SK-N-SH (cell line): ENCODE measurements around the gene PTGR3. TPM values are rescaled to one million over a fixed set of nuclear protein-coding genes. Genes with fewer than 3 reads are reported as not detected.

Source experiments
- CTCF ChIA-PET: fragments of 300-600, 350-600 bp; formaldehyde crosslinking; extraction: SDS; loops from one replicate; lab custom pipeline; 2021; lab: Yijun Ruan, JAX
- POLR2A ChIA-PET: fragments of 350-600 bp; sonication (Branson Sonifier 250); formaldehyde crosslinking; extraction: SDS; loops from one replicate; lab custom pipeline; 2020; ENCODE audit warnings: antibody characterized with exemption, inconsistent platforms; lab: Yijun Ruan, JAX
- DNase-seq: peaks from one replicate; pipeline ENCODE4 v3.0.0; 2012
- H2AFZ ChIP-seq: fragments of 200-600 bp; sonication (generic); 2 replicates; pipeline ENCODE4 v1.8.1; 2016; ENCODE audit warnings: antibody characterized with exemption, mild to moderate bottlenecking, low read depth
- H3F3A ChIP-seq: fragments of 200-600 bp; sonication (generic); replicated peaks from 2 replicates; pipeline ENCODE3; 2016; ENCODE audit warnings: antibody characterized with exemption, mild to moderate bottlenecking; ENCODE audit not compliant: insufficient read depth
- H3K27ac ChIP-seq, 2 experiments: fragments of 200-500 bp in 1 of 2; fragments of 200-600 bp in 1 of 2; sonication (Bioruptor generic) in 1 of 2; sonication (generic), shearing (Covaris generic) in 1 of 2; 2 replicates each; pipeline versions ENCODE4 v1.5.1 to v1.6.1; 2014 to 2016; ENCODE audit warnings: low read depth in 2 of 2, inconsistent platforms in 1 of 2, low read length in 1 of 2, mild to moderate bottlenecking in 1 of 2, mixed read lengths in 1 of 2
- H3K27me3 ChIP-seq: fragments of 200-600 bp; sonication (generic), shearing (Covaris generic); 2 replicates; pipeline ENCODE4 v1.6.1; 2016; ENCODE audit warnings: mixed run types; ENCODE audit not compliant: insufficient read depth
- H3K36me3 ChIP-seq, 2 experiments: fragments of 200-500 bp in 1 of 2; fragments of 200-600 bp in 1 of 2; sonication (Bioruptor generic) in 1 of 2; sonication (generic) in 1 of 2; replicated peaks in 1 of 2; 2 replicates each; pipeline versions ENCODE3 to v1.5.1; 2014 to 2016; ENCODE audit warnings: low read length in 1 of 2, mild to moderate bottlenecking in 1 of 2; ENCODE audit not compliant: insufficient read depth in 2 of 2, control insufficient read depth in 1 of 2
- H3K4me1 ChIP-seq, 2 experiments: fragments of 200-500 bp in 1 of 2; fragments of 200-600 bp in 1 of 2; sonication (Bioruptor generic) in 1 of 2; sonication (generic), shearing (Covaris generic) in 1 of 2; 2 replicates each; pipeline versions ENCODE4 v1.5.1 to v1.6.1; 2014 to 2016; ENCODE audit warnings: low read depth in 1 of 2, low read length in 1 of 2, mixed run types in 1 of 2; ENCODE audit not compliant: insufficient read depth in 2 of 2, control insufficient read depth in 1 of 2
- H3K4me2 ChIP-seq: fragments of 200-600 bp; sonication (generic), shearing (Covaris generic); 2 replicates; pipeline ENCODE4 v1.6.1; 2017; ENCODE audit warnings: mixed run types
- H3K4me3 ChIP-seq, 2 experiments: fragments of 200-500 bp in 1 of 2; fragments of 200-600 bp in 1 of 2; sonication (Bioruptor generic) in 1 of 2; sonication (generic), shearing (Covaris generic) in 1 of 2; 2 replicates each; pipeline versions ENCODE4 v1.5.1 to v1.8.1; 2014 to 2016; ENCODE audit warnings: low read depth in 2 of 2, inconsistent platforms in 1 of 2, low read length in 1 of 2, mild to moderate bottlenecking in 1 of 2, mixed read lengths in 1 of 2, moderate library complexity in 1 of 2
- H3K79me2 ChIP-seq: fragments of 200-600 bp; sonication (generic); 2 replicates; pipeline ENCODE4 v1.8.1; 2017; ENCODE audit warnings: mild to moderate bottlenecking; ENCODE audit not compliant: insufficient read depth
- H3K9ac ChIP-seq: fragments of 200-600 bp; sonication (generic); 2 replicates; pipeline ENCODE4 v1.6.1; 2017; ENCODE audit warnings: mixed run types
- H3K9me2 ChIP-seq: fragments of 200-600 bp; sonication (generic); 2 replicates; pipeline ENCODE4 v1.6.1; 2017; ENCODE audit warnings: mixed run types
- H3K9me3 ChIP-seq: fragments of 200-600 bp; sonication (generic); 2 replicates; pipeline ENCODE4 v1.6.1; 2017; ENCODE audit warnings: mixed run types, mild to moderate bottlenecking, moderate library complexity
- H4K20me1 ChIP-seq: fragments of 200-600 bp; sonication (generic); 2 replicates; pipeline ENCODE4 v1.6.1; 2017; ENCODE audit warnings: mild to moderate bottlenecking, mixed run types; ENCODE audit not compliant: insufficient read depth
- ELF1 ChIP-seq: IDR thresholded peaks from 2 replicates; pipeline ENCODE4 v1.4.0; 2012
- GABPA ChIP-seq: IDR thresholded peaks from 2 replicates; pipeline ENCODE4 v1.4.0; 2012; ENCODE audit warnings: low read depth, mild to moderate bottlenecking
- GATA2 ChIP-seq: sonication (generic); formaldehyde crosslinking; IDR thresholded peaks from 2 replicates; pipeline ENCODE4 v1.5.0; 2020; ENCODE audit warnings: mild to moderate bottlenecking, missing genetic modification reagents
- IRF3 ChIP-seq: fragments of 150-350 bp; IDR thresholded peaks from 2 replicates; pipeline ENCODE4 v1.6.1; 2016; ENCODE audit warnings: mild to moderate bottlenecking, low read depth, low read length
- JUND ChIP-seq: IDR thresholded peaks from 2 replicates; pipeline ENCODE4 v1.4.0; 2012
- MXI1 ChIP-seq: IDR thresholded peaks from 2 replicates; pipeline ENCODE4 v1.6.1; 2012; ENCODE audit warnings: mild to moderate bottlenecking, low read depth, low read length, improper control_type of control experiment
- RAD21 ChIP-seq: IDR thresholded peaks from 2 replicates; pipeline ENCODE4 v1.6.1; 2012; ENCODE audit warnings: mild to moderate bottlenecking, low read length
- REST ChIP-seq: IDR thresholded peaks from 2 replicates; pipeline ENCODE4 v1.6.1; 2012; ENCODE audit warnings: mild to moderate bottlenecking, low read depth, low read length, moderate library complexity
- SMC3 ChIP-seq: IDR thresholded peaks from 2 replicates; pipeline ENCODE4 v1.6.1; 2012; ENCODE audit warnings: low read depth, low read length, improper control_type of control experiment
- TAF1 ChIP-seq: IDR thresholded peaks from 2 replicates; pipeline ENCODE4 v1.6.1; 2012; ENCODE audit warnings: low read depth, mild to moderate bottlenecking, low read length, moderate library complexity, borderline replicate concordance
- TCF12 ChIP-seq: IDR thresholded peaks from 2 replicates; pipeline ENCODE4 v1.4.0; 2012
- TEAD4 ChIP-seq: IDR thresholded peaks from 2 replicates; pipeline ENCODE4 v1.4.0; 2012; ENCODE audit warnings: mild to moderate bottlenecking, borderline replicate concordance; ENCODE audit not compliant: insufficient read depth
- YY1 ChIP-seq: IDR thresholded peaks from 2 replicates; pipeline ENCODE4 v1.4.0; 2012; ENCODE audit warnings: low read depth, mild to moderate bottlenecking
- WGBS: methylation state at CpG from one replicate; pipeline ENCODE4 v1.1.6; 2017; ENCODE audit warnings: low lambda C conversion rate; 5-methylcytosine and 5-hydroxymethylcytosine counted together
- polyA plus RNA-seq, 3 experiments: library from polyadenylated mRNA; depleted of rRNA; stranded (reverse); fragments of >200 nt; gene quantifications; 2 replicates each; pipeline ENCODE4 v1.2.3, GENCODE V29; 2012
- TF ChIP-seq, protein P1 (sequence below): fragments of 150-350 bp; IDR thresholded peaks from 2 replicates; pipeline ENCODE4 v1.6.1; 2017; ENCODE audit warnings: antibody characterized with exemption, low read length, low read depth, borderline replicate concordance
- TF ChIP-seq, protein P2 (sequence below): fragments of 200-600 bp; sonication (generic); IDR thresholded peaks from 2 replicates; pipeline ENCODE4 v1.6.1; 2017; ENCODE audit warnings: antibody characterized with exemption, mild to moderate bottlenecking, moderate library complexity

The PTGR3 gene
- polyA plus RNA-seq, 1 of the 3 experiments (the other 2 are of a cell fraction) = 20.7 TPM

DNA sequence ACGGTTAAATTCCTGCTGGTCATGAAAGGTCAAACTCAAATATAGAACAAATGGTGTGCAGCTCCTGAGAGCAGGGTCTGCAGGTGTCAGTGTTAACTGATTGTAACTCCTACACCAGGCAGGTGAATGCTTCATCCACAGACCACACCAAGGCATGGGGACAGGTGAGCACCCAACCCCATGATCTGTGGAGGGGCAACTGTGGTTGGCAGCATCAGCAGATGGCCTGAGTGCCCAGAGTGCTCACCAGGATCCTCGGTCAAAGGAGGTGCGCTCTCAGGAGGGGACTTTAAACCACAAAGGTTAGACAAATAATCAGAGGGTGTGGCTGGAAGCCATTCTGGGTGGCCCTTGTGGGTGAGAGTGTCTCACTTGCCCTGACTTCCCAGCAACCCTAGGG, 44.5 kb downstream of the PTGR3 start:
- H3K4me1 ChIP-seq = no peaks in the 10 kb centered on the region; a peak in 1 of 4 replicates
- no peak for TF ChIP-seq TCF12
- no peak for TF ChIP-seq MXI1
- TF ChIP-seq, protein P1, sequence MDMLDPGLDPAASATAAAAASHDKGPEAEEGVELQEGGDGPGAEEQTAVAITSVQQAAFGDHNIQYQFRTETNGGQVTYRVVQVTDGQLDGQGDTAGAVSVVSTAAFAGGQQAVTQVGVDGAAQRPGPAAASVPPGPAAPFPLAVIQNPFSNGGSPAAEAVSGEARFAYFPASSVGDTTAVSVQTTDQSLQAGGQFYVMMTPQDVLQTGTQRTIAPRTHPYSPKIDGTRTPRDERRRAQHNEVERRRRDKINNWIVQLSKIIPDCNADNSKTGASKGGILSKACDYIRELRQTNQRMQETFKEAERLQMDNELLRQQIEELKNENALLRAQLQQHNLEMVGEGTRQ = no peak
- no peak for TF ChIP-seq REST
- TF ChIP-seq TEAD4 = no peak
- no peak for TF ChIP-seq SMC3
- no peak for TF ChIP-seq YY1
- TF ChIP-seq ELF1 = no peak
- TF ChIP-seq TAF1 = no peak
- TF ChIP-seq GATA2 (CRISPR knock-in tag) = no peak
- TF ChIP-seq JUND = no peak
- TF ChIP-seq RAD21 = no peak
- TF ChIP-seq, protein P2, sequence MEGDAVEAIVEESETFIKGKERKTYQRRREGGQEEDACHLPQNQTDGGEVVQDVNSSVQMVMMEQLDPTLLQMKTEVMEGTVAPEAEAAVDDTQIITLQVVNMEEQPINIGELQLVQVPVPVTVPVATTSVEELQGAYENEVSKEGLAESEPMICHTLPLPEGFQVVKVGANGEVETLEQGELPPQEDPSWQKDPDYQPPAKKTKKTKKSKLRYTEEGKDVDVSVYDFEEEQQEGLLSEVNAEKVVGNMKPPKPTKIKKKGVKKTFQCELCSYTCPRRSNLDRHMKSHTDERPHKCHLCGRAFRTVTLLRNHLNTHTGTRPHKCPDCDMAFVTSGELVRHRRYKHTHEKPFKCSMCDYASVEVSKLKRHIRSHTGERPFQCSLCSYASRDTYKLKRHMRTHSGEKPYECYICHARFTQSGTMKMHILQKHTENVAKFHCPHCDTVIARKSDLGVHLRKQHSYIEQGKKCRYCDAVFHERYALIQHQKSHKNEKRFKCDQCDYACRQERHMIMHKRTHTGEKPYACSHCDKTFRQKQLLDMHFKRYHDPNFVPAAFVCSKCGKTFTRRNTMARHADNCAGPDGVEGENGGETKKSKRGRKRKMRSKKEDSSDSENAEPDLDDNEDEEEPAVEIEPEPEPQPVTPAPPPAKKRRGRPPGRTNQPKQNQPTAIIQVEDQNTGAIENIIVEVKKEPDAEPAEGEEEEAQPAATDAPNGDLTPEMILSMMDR = no peak
- TF ChIP-seq GABPA = no peak
- TF ChIP-seq IRF3 = no peak
- H3K9me2 ChIP-seq = no peaks in the 10 kb centered on the region
- H3K36me3 ChIP-seq = no peaks in the 10 kb centered on the region
- no peak overlapping the region for H3K9ac ChIP-seq
- no peaks in the 10 kb centered on the region for H3K79me2 ChIP-seq
- H3K9me3 ChIP-seq = no peaks in the 10 kb centered on the region
- no peak overlapping the region for H3K4me2 ChIP-seq
- WGBS = 40% methylated on average over 1 of the region's 3 CpGs
- H4K20me1 ChIP-seq = no peaks in the 10 kb centered on the region
- no peaks in the 10 kb centered on the region for H3F3A ChIP-seq
- CTCF ChIA-PET = no interaction called here
- no peak overlapping the region for H3K27ac ChIP-seq
- H2AFZ ChIP-seq = no peak overlapping the region
- POLR2A ChIA-PET = no interaction called here
- no peaks in the 10 kb centered on the region for H3K27me3 ChIP-seq
- no peak overlapping the region for H3K4me3 ChIP-seq
- DNase-seq = no peak
